ENCODE data around the gene YBX3.

YBX3 gene

DNA sequence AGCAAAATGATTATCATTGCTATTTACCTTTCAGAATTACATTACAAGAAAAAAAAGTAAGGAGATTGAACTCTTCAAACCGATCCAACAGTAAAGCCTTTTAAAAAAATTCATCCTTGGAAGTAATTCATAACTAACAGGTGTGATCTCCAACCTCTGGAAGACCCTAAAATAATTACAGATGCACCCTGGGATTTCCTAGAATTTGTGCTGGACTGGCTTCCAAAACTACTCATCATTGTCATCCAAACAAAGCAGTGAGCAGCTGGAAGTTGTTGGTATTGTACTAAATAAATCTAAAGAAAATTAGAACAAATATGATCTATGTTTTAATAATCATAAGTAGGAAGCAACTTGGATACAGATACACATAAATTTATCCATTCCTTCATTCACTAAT lies 1.9 kb upstream of the YBX3 start:
- Histone ChIP-seq H4K20me1 (peaks cover 24% of the 10 kb centered on the region), H3K9ac (no peak overlapping the region), H3K36me3 (no peaks in the 10 kb centered on the region), H3K4me3 (no peak overlapping the region), H3K27me3 (no peaks in the 10 kb centered on the region), H3K9me3 (no peaks in the 10 kb centered on the region), H3K27ac (no peak overlapping the region), H3K4me1 (peaks cover 29% of the 10 kb centered on the region), H3K4me2 (no peak overlapping the region)
- no peak for TF ChIP-seq Cebpa-rat (IDR thresholded peaks at IDR 0.05)

DNA sequence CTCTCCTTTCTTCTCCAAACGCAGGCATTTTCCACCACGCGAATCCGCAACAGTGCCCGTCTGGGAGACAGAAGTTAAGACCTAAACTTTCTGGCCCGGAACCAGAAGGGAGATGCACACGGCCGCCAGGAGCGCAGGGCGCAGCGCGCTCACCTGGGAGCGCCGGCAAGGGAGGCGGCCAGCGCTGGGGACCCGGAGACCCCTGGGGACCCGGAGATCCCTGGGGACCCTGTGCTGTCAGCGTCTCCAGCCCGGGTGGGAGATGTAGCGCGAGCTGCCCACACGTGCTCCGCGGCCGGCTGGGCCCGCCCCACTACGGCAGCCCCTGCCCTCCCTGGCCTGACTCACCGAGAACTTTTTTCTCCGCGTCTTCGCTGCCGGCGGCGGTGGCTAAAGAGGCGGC lies 620 bp downstream of the YBX3 start:
- no peaks in the 10 kb centered on the region for H3K9me3 ChIP-seq
- TF ChIP-seq Cebpa-rat (IDR thresholded peaks at IDR 0.05) = no peak
- H3K4me3 ChIP-seq = peak overlapping the region; percentile 92
- peaks cover 49% of the 10 kb centered on the region for H4K20me1 ChIP-seq
- peak overlapping the region; percentile 94 for H3K27ac ChIP-seq
- no peaks in the 10 kb centered on the region for H3K27me3 ChIP-seq
- peaks cover 1% of the 10 kb centered on the region; the same call in 1 of the 2 replicates for H3K36me3 ChIP-seq
- H3K4me2 ChIP-seq = peak overlapping the region; percentile 83
- peak overlapping the region; percentile 94 for H3K9ac ChIP-seq
- peaks cover 54% of the 10 kb centered on the region for H3K4me1 ChIP-seq

DNA sequence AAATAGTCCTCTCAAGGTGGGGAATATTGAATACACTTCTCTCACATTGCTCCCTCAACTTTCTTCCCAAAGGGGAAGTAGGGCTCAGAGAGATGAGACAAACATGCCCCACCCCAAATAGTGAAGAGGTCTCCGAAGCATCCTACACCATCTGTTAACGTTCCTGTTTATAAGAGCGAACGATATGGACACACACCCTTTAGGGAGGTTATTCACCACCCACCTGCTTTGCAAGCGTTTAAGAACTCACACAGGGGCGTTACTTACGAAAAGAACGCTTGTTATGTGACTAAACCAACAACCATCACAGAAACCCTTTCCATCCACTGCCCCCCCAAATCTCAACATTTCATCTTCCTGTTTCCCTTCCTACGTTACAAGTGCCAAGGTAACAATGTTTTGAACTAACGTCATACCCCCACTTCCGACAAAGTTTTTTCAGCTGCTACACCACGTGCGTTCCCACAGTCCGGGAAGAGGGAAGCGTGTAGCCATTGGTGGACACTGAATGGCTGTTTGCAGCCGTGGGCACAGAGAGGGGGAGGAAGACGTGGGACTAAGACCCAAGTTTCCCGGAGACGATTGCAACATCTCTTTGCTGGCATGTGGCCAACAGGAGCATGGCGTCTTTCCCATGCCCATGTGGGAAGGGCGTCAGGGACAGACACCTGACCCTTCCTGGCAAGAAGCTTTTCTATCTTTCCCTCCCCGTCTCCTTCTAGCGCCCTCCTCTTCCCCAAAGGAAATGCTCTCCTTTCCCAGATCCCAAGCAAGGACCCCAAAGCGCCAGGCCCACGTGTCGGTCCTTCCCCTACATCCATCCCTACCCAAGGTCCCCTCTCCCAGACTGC lies 1.2 kb downstream of the YBX3 start:
- peak overlapping the region; percentile 83 for H3K4me2 ChIP-seq
- peak overlapping the region; percentile 94 for H3K27ac ChIP-seq

DNA sequence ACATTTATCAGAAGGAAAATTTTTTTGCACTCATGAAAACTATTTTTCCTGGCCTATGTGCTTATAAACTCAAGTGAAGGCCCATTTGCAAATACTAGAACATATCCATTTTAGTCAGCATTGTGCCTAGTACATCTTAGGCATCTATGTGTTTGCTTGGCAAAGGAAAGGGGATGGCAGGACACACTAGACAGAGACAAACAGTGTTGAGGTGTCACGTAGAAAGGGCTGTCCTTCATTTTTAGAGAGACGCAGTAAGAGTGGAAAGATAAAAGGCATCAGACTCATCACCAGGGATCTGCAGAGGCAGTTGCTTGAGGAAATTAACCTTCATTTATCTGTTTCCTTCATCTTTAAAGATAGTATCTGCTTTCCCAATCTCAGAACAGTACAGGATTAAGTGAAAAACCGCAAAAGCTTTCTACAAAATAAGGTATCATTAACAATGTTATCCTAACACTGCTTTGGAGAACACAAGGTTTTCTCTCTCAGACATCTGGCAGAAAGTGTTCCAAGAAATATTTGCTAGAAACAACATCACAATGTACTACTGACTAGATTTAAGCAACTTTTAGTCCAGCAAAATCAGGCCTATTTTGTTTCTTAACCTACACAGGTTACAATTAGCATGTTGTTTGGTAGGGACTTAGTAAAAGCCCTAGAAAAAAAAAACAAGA lies 2.0 kb downstream of the YBX3 start:
- Histone ChIP-seq H3K4me2 (peak overlapping the region; percentile 83), H4K20me1 (peaks cover 63% of the 10 kb centered on the region), H3K9ac (peak overlapping the region; percentile 94), H3K27me3 (no peaks in the 10 kb centered on the region), H3K9me3 (no peaks in the 10 kb centered on the region), H3K4me3 (peak overlapping the region; percentile 92), H3K36me3 (peaks cover 13% of the 10 kb centered on the region), H3K27ac (peak overlapping the region; percentile 94; the same call in 1 of the 2 replicates), H3K4me1 (peaks cover 59% of the 10 kb centered on the region)
- TF ChIP-seq Cebpa-rat (IDR thresholded peaks at IDR 0.05) = no peak

More for the DNA sequence above, 1.2 kb downstream of the YBX3 start:
- TF ChIP-seq Cebpa-rat (IDR thresholded peaks at IDR 0.05) = peak; percentile 95
- H3K4me3 ChIP-seq = peak overlapping the region; percentile 92
- H3K4me1 ChIP-seq = peaks cover 59% of the 10 kb centered on the region
- peak overlapping the region; percentile 94 for H3K9ac ChIP-seq
- H3K9me3 ChIP-seq = no peaks in the 10 kb centered on the region
- H3K27me3 ChIP-seq = no peaks in the 10 kb centered on the region
- H3K36me3 ChIP-seq = peaks cover 5% of the 10 kb centered on the region
- peaks cover 55% of the 10 kb centered on the region for H4K20me1 ChIP-seq

DNA sequence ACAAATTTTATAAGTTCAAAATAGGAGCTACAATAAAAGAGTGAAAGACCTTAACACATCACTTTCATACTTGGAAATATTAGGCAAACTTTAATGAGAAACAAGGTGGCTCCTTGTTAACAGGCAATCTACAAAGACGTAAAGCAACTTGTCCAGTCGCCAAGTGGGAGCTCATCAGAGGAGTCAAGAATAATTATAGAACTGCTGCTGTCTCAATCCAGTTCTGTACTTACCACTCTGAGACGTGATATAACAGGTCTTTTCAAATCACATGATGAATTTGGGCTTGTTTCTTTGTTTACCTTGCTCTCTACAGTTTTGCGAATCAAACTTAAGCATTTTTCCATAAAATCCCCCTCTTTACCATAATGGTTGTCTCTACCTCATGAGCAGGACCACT lies 3.6 kb downstream of the YBX3 start:
- Histone ChIP-seq H3K4me2 (peak overlapping the region; percentile 83), H3K27me3 (no peaks in the 10 kb centered on the region), H3K27ac (no peak overlapping the region), H3K9me3 (no peaks in the 10 kb centered on the region), H3K4me3 (no peak overlapping the region), H3K9ac (no peak overlapping the region), H3K36me3 (peaks cover 29% of the 10 kb centered on the region), H4K20me1 (peaks cover 74% of the 10 kb centered on the region), H3K4me1 (peaks cover 56% of the 10 kb centered on the region)
- TF ChIP-seq Cebpa-rat (IDR thresholded peaks at IDR 0.05) = no peak

DNA sequence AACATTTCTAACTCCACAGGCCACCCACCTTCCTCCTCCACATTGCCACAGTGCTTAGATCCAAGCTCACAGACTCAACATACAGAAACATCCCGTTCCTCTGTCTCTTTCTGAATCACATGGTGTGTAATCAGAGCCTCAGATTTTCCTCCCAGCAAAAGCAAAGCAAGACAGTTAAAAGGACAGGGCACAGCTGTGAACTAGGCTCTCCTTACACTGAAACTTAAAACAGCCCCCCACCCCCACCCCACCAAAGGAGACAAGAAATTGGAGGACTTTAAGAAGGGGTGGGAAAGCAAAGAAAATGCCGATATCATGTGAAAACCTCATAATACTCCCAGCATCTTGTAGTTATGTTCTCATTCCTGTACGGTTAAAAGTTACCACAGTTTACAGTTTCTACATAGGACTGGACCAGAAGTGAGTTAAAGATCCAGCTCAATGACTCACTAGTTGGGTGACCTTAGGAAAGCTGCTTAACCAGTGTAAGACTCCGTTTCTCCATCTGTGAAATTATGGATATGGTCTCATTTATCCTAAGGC lies 4.8 kb downstream of the YBX3 start:
- Histone ChIP-seq H3K27ac (no peak overlapping the region), H3K27me3 (no peaks in the 10 kb centered on the region), H3K36me3 (peaks cover 41% of the 10 kb centered on the region)

DNA sequence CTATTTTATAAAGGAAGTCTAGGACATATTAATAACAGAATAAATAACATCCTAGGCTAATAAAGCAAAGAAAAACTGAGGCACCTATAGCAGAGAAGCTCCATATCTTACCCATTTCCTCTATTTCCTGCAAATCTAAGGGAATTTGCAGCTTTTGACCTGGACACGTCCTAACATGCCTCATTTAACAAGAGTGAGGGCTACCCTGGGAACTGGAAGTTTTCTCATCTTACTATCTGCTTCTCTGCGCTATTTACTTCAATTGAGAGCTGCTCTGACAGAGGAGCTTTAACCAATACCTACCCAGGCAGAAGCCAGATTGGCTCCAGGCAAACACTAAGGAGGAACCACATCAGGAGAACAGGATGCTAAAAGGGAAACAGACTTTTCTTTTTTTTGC lies 5.7 kb downstream of the YBX3 start:
- Histone ChIP-seq H3K4me1 (peaks cover 48% of the 10 kb centered on the region), H3K4me2 (0 out of 2 replicates have a peak overlapping the region, but pooled peaks have one; percentile 1), H4K20me1 (peaks cover 74% of the 10 kb centered on the region), H3K27ac (no peak overlapping the region), H3K9ac (no peak overlapping the region), H3K27me3 (no peaks in the 10 kb centered on the region), H3K9me3 (no peaks in the 10 kb centered on the region), H3K36me3 (peaks cover 50% of the 10 kb centered on the region), H3K4me3 (no peak overlapping the region)
- TF ChIP-seq Cebpa-rat (IDR thresholded peaks at IDR 0.05) = no peak

More for the DNA sequence above, 4.8 kb downstream of the YBX3 start:
- TF ChIP-seq Cebpa-rat (IDR thresholded peaks at IDR 0.05) = no peak
- peaks cover 74% of the 10 kb centered on the region for H4K20me1 ChIP-seq
- no peaks in the 10 kb centered on the region for H3K9me3 ChIP-seq
- no peak overlapping the region for H3K9ac ChIP-seq
- H3K4me2 ChIP-seq = peak overlapping the region; percentile 1
- no peak overlapping the region for H3K4me3 ChIP-seq
- peaks cover 48% of the 10 kb centered on the region for H3K4me1 ChIP-seq

DNA sequence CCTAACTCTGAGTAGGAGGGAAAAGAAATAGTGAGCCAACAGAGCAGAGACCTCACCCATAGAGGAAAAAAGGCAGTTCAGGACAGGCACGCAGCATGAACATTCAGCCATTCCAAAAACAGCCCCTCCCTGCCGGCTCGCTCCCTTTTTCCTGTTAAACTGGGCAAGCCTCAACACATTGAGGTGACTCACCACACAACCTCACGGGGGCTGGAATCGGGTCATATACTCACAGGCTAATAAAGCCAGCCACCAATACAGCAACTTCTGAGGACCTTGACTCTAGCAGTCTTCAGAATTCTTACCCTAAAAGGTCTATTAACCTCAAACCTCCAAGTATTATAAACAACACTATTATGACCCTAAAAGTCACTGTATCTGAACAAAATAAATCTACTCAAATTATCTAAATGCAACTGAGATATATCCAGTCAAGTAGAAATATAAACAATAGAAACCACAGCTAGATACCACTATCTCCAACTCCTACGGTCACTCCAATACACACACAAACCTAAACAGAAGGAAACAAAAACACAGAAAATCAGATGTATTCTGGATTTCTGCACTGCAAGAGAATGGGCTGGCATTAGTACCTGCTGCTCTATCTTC lies 6.3 kb downstream of the YBX3 start:
- Histone ChIP-seq H3K4me2 (no peak overlapping the region), H3K27ac (no peak overlapping the region), H3K36me3 (peaks cover 56% of the 10 kb centered on the region), H3K9ac (no peak overlapping the region), H3K4me3 (no peak overlapping the region), H3K4me1 (peaks cover 48% of the 10 kb centered on the region), H3K9me3 (no peaks in the 10 kb centered on the region), H4K20me1 (peaks cover 72% of the 10 kb centered on the region), H3K27me3 (no peaks in the 10 kb centered on the region)
- no peak for TF ChIP-seq Cebpa-rat (IDR thresholded peaks at IDR 0.05)

DNA sequence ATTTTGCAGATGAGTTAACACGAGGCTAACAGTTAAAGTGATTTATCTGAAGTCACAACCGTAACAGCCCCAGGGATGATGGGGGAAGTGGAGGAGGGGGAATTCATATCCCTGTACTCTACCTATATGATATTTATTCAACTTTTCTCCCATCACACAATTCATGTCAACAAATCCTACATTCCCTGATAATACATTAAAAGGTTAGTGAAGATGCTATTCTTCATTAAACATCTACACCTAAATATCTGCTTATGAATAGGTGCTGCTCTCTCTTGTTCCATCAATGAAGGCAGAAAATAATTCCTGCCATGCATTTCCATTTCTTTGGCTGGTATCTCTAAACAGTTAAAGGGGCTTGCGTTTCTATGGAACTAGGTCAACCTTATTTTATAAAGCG lies 6.8 kb downstream of the YBX3 start:
- peaks cover 72% of the 10 kb centered on the region for H4K20me1 ChIP-seq

More for the DNA sequence above, 6.8 kb downstream of the YBX3 start:
- Histone ChIP-seq H3K4me3 (no peak overlapping the region), H3K27me3 (no peaks in the 10 kb centered on the region), H3K9me3 (no peaks in the 10 kb centered on the region), H3K36me3 (peaks cover 61% of the 10 kb centered on the region), H3K4me2 (no peak overlapping the region), H3K27ac (no peak overlapping the region), H3K9ac (no peak overlapping the region), H3K4me1 (peaks cover 43% of the 10 kb centered on the region)
- TF ChIP-seq Cebpa-rat (IDR thresholded peaks at IDR 0.05) = no peak
